GM21447 (cell line): ENCODE results near the gene CNN1.
"Not testable (repeated sequence)": the region's sequence is repeated elsewhere in the genome, so short reads cannot be mapped to it uniquely, and the experiment has no call there.

Experiments used
- ATAC-seq: cut with Tn5 transposase; IDR thresholded peaks from one replicate; pipeline ENCODE4 v1.9.1; 2021; ENCODE audit not compliant: unreplicated experiment

The CNN1 gene

DNA sequence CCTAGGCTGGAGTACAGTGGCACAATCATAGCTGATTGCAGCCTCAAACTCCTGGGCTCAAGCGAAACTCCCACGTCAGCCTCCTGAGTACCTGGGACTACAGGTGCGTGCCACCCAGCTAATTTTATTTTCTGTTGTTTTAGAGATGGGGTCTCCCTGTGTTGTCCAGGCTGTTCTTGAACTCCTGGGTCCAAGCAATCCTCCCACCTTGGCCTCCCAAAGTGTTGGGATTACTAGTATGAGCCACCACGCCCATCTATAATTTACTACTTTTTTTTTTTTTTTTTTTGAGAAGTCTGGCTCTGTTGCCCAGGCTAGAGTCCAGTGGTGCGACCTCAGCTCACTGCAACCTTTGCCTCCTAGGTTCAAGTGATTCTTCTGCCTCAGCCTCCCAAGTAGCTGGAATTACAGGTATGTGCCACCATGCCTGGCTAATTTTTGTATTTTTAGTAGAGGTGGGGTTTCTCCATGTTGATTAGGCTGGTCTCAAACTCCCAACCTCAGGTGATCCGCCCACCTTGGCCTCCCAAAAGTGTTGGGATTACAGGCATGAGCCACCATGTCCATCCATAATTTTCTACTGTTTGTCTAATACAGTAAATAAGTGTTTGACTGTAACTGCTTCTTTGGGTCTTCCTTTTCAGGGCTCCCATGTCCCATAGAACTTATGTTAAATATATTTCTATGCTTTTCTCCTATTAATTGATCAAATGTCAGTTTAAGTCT is 25.6 kb downstream of the CNN1 start:
- not testable (repeated sequence) for ATAC-seq

DNA sequence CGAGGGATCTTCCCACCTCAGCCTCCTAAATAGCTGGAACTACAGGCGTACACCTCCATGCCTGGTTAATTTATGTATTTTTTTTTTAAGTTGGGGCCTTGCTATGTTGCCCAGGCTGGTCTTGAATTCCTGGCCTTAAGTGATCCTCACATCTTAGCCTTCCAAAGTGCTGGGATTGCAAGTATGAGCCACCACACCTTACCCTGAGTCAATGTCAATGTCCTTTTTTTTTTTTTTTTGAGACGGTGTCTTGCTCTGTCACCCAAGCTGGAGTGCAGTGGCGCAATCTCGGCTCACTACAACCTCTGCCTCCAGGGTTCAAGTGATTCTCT is 27.0 kb downstream of the CNN1 start:
- ATAC-seq = not testable (repeated sequence)

DNA sequence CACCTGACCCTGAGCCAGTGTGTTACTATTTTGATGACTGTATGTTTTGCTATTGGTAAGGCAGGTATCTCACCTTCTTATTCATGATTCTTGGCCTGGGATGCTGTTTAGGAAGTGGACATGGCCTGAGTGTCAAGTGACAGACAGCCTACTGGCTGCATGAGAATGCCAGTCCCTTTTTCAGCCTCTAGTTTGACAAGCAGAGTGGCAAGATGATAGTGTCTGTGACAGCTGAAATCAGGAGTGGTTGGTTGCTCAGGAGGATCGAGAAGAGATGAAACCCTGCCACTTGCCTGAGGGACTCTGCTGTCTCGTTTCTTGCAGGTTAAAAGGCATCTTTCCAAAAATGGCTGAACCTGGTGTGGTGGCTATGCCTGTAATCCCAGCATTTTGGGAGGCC is 27.5 kb downstream of the CNN1 start:
- ATAC-seq = no peak

GRCh38 chr19:11570039-11570462 is 31.4 kb downstream of the CNN1 start:
- ATAC-seq = no peak

DNA sequence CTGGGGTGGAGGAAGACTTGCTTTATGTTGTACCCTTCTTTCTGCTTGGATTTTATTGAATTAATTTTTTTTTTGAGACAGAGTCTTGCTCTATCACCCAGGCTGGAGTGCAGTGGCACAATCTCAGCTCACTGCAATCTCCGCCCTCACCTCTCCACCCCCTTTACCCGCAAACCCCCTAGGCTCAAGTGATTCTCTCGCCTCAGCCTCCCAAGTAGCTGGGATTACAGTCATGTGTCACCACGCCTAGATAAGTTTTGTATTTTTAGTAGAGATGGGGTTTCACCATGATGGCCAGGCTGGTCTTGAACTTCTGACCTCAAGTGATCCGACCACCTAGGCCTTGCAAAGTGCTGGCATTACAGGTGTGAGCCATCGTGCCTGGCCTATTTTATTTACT is 34.7 kb downstream of the CNN1 start:
- not testable (repeated sequence) for ATAC-seq

GRCh38 chr19:11573763-11574162 is 35.1 kb downstream of the CNN1 start:
- ATAC-seq = not testable (repeated sequence)

DNA sequence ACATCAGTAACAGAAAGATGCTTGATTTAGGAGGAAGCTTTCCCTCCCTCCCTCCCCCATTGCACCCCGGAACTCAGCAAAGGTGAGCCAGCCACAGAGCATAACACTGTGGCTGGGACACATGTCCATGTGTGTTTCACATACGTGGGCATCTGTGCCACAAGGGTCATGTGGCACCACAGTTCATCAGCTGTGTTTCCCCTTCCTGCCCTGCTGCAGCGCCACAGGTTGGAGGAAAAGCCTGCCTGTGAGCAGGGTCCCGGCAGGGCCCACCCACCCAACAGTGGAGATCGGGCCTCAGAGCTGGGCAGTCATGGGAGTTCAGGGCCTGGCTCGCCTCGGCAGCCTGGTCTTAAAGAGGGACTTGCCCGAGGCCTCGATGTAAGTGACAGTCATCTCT is 36.0 kb downstream of the CNN1 start:
- no peak for ATAC-seq

- ATAC-seq = no peak
Measured at GRCh38 chr19:11576227-11576626, 37.6 kb downstream of the CNN1 start.

- no peak for ATAC-seq
Measured at GRCh38 chr19:11577451-11578257, 39.0 kb downstream of the CNN1 start, which contains the start of gene ACP5. Gene ACP5 (minus strand): TSS chr19:11577645. CDS start chr19:11577317, 328 bp downstream.

DNA sequence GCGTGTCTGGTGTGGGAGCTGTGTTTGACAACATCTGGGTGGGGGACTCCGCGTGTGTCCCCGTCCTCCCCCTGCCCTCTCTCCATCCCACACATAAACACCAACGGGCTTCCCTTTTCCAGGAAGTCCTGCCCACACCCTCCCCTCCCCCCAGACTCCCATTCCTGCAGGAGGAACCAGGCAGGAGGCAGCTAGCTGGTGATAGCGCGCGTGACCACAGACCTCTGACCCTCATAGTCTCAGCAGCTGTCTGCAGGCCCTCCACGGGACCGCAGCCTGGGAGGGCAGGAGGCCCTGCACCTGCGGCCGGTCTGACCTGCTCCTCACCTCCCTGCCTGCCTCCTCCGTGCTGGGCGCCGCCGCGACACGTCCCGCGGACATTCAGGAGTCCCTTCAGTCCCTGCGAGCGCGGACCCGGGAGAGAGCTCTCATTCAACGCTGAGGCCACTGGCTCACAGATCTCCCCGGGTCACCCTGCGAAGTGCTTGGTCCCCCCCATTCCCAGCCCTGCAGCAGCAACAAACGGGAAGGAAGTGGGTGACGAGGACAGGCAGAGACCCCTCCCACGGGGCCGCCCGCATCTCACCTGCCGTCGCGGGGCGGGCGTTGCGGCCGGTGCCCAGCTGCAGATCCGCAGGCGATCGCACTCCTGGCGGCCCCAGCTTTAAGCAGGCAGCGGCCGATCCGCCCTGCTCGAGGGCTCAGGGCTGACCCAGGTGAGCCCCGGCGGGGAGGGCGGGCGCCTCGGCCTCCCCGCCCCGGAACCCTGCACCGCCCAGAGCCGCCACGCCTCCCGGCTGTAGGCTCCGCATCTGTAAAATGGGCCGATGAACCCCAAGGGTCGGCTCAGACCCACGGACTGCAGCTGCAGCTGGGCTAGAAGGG is 39.8 kb downstream of the CNN1 start:
- ATAC-seq = no peak

GRCh38 chr19:11580116-11580515 is 41.5 kb downstream of the CNN1 start:
- ATAC-seq = no peak

DNA sequence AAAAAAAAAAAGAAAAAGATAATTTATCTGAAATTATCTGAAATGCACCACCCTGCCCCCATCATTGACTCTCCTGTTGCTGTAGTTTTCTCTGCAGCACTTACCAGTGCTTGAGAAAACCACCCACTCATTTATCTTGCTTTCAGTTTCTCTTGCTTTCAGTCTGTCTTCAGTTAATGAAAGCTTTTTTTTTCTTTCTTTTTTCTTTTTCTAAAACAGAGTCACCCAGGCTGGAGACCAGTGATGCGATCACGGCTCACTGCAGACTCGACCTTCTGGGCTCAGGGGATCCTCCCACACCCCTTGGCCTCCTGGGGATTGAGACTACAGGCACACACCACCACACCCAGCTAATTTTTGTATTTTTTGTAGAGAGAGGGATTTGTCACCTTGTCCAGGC is 43.1 kb downstream of the CNN1 start:
- ATAC-seq = peak; percentile 67

DNA sequence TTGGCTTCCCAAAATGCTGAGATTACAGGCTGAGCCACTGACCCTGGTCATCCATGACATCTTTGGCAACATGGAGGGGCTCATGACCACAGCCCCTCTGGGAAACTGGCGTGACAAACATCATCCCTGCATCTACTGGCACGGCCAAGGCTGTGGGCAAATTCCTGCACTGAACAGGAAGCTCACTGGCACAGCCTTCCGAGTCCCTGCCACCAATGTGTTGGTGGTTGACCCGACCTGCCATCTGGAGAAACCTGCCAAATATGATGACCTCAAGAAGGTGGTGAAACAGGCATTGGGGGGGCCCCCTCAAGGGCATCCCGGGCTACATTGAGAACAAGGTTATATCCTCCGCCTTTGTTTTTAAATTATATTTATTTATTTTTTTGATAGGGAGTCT is 47.7 kb downstream of the CNN1 start:
- ATAC-seq = no peak

DNA sequence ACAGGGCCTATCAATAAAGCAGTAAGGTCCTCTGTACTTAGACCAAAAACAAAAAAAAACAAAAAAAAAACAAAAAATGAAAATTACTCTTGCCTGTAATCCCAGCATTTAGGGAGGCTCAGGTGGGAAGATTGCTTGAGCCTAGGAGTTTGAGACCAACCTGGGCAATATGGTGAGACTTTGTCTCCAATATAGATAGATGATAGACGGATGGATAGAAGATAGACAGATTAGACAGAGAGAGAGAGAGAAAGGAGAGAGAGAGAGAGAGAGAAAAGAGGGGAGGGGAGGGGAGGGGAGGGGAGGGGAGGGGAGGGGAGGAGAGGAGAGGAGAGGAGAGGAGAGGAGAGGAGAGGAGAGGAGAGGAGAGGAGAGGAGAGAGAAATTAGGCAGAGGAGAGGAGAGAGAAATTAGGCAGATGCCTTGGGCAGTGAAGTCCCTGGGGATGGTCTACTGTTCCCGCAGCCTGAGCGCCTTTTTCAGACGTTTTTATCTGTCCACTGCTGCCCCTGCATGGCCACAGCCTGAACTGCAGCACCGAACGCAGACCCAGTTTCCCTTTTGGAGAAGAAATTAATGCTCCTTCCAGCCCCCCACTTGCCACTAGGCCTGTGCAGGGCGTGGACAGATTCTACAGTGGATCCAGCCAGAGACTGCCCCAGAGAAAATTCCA is 48.8 kb downstream of the CNN1 start:
- ATAC-seq = no peak

- ATAC-seq = no peak
Measured at GRCh38 chr19:11587975-11588631, 49.5 kb downstream of the CNN1 start.

DNA sequence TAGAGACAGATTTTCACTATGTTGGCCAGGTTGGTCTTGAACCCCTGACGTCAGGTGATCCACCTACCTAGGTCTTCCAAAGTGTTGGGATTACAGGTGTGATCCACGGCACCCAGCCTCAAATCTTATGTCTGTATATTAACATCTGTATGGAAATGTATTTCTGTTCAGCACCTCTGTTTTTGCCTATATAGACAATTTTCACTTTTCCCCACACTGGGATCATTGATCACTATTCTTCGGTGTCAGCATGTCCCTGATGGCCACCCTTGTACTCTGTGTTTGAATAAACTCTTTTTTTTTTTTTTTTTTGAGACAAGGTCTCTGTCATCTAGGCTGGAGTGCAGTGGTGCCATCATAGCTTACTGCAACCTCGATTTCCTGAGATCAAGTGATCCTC is 55.4 kb downstream of the CNN1 start:
- ATAC-seq = no peak

DNA sequence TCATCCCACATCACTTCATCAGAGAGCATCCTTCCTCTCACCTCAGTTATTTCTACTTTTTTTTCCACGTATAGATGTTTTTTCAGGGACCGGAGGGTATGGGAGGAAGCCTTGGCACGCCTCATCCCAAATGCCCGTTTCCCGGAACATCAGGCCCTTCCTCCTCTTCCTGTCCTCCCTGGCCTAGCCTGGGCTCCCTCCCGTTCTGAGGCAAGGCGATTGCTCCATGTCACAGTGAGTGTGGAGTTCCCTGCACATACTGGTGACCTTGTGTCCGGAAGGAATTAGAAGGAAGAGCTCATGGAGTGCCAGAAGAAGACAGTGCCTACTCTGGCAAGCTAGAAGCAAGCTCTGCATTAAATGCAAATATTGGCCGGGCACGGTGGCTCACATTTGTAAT is 57.5 kb downstream of the CNN1 start:
- ATAC-seq = no peak

DNA sequence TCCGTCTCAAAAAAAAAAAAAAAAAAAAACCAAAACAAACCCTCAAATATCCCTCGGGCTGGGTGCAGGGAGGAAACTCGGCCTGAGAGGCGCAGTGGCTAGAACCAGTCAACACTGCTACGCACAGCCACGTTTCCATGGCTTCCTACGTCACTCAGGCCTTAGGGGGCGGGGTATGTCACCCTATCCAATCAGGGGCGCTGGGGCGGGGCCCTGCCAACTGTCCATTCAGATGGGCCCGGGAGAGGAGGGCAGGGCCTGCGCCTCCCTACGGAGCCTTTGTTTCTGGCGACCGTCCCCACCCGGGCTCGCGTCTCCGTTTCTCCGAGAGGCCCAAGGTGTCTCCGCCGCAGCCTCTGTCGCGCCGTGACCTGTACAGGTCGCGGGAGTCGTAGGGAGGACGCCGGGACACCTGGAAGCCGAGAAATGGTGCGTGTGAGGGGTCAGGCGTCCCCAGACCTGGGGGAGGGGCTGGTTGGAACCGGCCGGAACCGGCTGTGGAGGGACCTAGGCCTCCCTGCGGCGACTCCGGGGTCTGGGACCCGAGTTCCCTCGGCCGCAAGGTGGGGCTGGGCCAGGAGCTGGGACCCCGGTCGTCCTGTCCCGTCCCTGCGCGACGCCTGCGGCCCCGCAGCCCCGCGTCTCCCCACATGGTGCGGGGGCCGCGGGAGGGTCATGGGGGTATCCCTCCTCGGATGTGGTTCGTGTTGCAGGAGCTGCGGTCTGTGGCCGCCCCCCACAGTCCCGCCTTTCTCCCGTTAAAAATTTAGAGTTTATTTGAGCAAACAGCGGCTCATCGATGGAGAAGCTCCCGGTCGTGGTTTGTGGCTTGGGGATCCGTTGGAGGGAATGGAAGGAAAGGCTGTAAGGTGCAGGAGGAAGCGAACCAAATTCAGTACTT is 58.8 kb downstream of the CNN1 start, which contains the start of gene ZNF627:
TSS of gene ZNF627 (plus strand) at position 282 of the 901 bp plus-strand sequence. CDS start at position 427, 145 bp downstream.
- ATAC-seq = peak; percentile 97

- no peak for ATAC-seq
Measured at GRCh38 chr19:11598103-11598483, 59.4 kb downstream of the CNN1 start.
